ENCODE results near the gene KDM4B. TPM values are rescaled to one million over a fixed set of nuclear protein-coding genes. Genes with fewer than 3 reads are reported as not detected.

Gene KDM4B
- total and polyA plus RNA-seq, 7 donors = 9.3 to 45.9 (median 29.5) TPM

DNA sequence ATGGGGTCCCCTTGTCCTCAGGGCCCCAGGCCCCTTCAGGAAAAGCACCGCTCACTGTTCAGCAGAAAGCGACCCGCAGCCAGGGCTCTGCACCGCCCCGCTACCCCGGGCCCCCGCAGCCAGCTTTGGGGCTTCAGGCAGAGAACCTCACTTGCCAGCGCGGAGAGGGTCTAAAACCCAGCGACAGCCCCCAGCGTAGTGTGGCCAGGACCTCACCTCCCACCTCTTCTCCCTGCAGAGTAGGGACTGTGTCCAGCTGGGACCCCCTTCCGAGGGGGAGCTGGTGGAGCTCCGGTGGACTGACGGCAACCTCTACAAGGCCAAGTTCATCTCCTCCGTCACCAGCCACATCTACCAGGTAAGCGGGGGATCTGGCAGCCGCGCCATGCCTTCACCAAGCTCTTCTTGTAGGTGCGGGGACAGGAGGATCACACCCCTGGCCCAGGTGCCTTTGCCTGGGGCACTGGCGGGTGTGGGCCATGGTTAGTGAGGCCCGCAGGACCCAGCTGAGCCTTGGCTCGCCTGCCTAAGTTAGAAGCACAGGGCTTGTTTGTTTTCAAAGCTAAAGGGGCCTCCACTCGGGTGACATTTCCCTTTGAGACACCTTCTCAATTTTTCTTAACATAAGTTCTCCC lies 175.7 kb downstream of the KDM4B start:
- TF ChIP-seq, protein P1, sequence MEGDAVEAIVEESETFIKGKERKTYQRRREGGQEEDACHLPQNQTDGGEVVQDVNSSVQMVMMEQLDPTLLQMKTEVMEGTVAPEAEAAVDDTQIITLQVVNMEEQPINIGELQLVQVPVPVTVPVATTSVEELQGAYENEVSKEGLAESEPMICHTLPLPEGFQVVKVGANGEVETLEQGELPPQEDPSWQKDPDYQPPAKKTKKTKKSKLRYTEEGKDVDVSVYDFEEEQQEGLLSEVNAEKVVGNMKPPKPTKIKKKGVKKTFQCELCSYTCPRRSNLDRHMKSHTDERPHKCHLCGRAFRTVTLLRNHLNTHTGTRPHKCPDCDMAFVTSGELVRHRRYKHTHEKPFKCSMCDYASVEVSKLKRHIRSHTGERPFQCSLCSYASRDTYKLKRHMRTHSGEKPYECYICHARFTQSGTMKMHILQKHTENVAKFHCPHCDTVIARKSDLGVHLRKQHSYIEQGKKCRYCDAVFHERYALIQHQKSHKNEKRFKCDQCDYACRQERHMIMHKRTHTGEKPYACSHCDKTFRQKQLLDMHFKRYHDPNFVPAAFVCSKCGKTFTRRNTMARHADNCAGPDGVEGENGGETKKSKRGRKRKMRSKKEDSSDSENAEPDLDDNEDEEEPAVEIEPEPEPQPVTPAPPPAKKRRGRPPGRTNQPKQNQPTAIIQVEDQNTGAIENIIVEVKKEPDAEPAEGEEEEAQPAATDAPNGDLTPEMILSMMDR (IDR thresholded peaks at IDR 0.05) = no peak
- 94 to 97% (median 95%) methylated on average over 23 of the region's 23 CpGs for WGBS, 3 donors
- DNase-seq (peak in 1 of 2 donors; percentile 19), ATAC-seq (no peak)
- no peak overlapping the region for H3K27ac ChIP-seq
- H3K36me3 ChIP-seq (ENCODE audit: insufficient read depth in 1 of 2, low read depth in 1 of 2) = peaks cover 2 to 64% of the 10 kb centered on the region in 2 donors
- H3K27me3 ChIP-seq (ENCODE audit: insufficient read depth in 3 of 3, low read length in 2 of 3) = no peaks in the 10 kb centered on the region
- no peak overlapping the region for H3K4me3 ChIP-seq
- intact Hi-C loops (cut with DNase I) = no loop called here
- no peaks in the 10 kb centered on the region for H3K9me3 ChIP-seq
- no peaks in the 10 kb centered on the region for H3K4me1 ChIP-seq

DNA sequence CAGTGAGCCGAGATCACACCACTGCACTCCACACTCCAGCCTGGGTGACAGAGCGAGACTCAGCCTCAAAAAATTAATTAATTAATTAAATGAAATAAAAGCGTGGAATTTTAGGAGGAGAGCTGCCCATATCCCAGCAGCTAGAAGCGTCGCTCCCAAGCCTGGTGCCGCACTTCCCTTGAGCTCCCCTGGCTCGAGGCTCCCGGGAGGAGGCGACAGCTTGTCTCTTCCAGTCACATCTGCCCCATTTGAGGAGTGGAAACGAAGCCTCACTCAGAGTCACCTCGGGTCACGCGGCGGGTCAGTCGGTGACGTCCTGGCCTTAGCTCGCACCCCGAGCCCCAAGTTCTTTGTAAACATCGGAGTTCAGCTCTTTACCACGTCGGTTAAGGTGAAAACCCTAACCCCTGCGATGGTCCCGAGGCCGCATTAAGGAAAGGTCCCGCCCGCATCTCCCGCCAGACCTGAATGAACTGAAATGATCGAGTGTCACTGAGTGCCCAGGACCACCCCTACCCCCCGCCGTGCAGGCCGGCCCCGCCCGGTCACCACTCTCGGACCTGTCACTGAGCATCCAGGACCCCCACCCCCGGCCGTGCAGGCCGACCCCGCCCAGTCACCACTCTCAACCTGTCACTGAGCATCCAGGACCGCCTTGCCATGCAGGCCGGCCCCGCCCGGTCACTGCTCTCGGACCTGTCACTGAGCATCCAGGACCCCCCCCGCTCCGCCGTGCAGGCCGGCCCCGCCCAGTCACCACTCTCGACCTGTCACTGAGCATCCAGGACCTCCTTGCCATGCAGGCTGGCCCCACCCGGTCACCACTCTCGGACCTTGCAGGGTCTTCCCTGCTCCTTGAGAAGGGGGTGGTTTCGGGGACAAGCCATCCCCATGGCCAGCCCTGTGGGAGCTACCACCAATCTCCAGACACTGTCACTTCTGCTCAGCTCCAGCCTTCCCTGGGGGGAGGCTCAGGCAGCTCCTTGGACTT lies 176.9 kb downstream of the KDM4B start:
- DNase-seq = peak; percentile 10 to 51
- TF ChIP-seq, protein P1 (IDR thresholded peaks at IDR 0.05) = no peak

DNA sequence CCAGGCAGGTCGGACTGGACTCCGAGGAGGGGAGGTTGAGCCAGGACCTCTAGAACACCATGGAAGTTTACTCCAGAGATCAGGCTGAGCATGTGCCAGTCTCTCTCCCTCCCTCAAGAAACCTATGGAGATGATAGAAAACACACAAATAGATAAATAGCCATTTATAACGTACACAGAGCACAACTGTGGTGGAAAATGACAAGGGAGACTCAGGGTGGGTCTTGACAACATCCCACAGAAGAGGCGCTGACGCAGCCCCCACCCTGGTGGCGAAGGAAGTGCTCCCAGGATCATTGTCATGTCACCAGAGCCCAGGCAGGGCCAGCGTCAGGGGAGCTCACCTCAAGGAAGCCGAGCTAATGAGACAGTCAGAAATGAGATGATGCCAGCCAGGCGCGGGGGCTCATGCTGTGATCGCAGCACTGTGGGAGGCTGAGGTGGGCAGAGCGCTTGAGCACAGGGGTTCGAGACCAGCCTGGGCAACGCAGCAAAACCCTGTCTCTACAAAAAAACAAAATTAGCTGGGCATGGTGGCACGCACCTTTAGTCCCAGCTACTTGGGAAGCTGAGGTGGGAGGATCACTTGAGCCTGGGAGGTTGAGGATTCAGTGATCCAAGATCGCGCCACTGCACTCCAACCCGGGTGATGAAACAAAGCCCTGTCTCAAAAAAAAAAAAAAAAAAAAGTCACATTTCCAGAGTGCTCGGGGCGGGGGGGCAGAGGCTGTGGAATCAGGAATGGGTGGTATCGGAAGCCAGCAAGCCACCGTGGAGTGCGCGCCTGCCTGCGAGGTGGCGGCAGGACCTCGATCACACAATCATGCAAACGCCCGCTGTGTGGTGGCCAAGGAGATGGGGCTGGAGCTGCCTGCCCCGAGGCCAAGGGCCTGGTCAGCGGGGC lies 178.4 kb downstream of the KDM4B start:
- Histone ChIP-seq H3K4me1 (no peaks in the 10 kb centered on the region), H3K4me3 (no peak overlapping the region), H3K27me3 (ENCODE audit: insufficient read depth in 3 of 3, low read length in 2 of 3) (no peaks in the 10 kb centered on the region), H3K9me3 (no peaks in the 10 kb centered on the region), H3K27ac (no peak overlapping the region), H3K36me3 (ENCODE audit: insufficient read depth in 1 of 2, low read depth in 1 of 2) (peaks cover 2 to 77% of the 10 kb centered on the region in 2 donors)
- ATAC-seq = peak in 1 of 4 donors; percentile 4
- TF ChIP-seq, protein P1 (IDR thresholded peaks at IDR 0.05) = no peak
- 94 to 96% (median 95%) methylated on average over 29 to 31 of the region's 31 CpGs for WGBS, 3 donors
- intact Hi-C loops (cut with DNase I) = no loop called here
- DNase-seq = no peak

More for the DNA sequence above, 176.9 kb downstream of the KDM4B start:
- no peaks in the 10 kb centered on the region for H3K9me3 ChIP-seq
- no peak overlapping the region for H3K4me3 ChIP-seq
- no peak for ATAC-seq
- peaks cover 2 to 68% of the 10 kb centered on the region in 2 donors for H3K36me3 ChIP-seq (ENCODE audit: insufficient read depth in 1 of 2, low read depth in 1 of 2)
- intact Hi-C loops (cut with DNase I) = no loop called here
- H3K27me3 ChIP-seq (ENCODE audit: insufficient read depth in 3 of 3, low read length in 2 of 3) = no peaks in the 10 kb centered on the region
- H3K27ac ChIP-seq = no peak overlapping the region
- WGBS, 3 donors = 92 to 94% (median 94%) methylated on average over 51 to 52 of the region's 52 CpGs
- H3K4me1 ChIP-seq = no peaks in the 10 kb centered on the region

DNA sequence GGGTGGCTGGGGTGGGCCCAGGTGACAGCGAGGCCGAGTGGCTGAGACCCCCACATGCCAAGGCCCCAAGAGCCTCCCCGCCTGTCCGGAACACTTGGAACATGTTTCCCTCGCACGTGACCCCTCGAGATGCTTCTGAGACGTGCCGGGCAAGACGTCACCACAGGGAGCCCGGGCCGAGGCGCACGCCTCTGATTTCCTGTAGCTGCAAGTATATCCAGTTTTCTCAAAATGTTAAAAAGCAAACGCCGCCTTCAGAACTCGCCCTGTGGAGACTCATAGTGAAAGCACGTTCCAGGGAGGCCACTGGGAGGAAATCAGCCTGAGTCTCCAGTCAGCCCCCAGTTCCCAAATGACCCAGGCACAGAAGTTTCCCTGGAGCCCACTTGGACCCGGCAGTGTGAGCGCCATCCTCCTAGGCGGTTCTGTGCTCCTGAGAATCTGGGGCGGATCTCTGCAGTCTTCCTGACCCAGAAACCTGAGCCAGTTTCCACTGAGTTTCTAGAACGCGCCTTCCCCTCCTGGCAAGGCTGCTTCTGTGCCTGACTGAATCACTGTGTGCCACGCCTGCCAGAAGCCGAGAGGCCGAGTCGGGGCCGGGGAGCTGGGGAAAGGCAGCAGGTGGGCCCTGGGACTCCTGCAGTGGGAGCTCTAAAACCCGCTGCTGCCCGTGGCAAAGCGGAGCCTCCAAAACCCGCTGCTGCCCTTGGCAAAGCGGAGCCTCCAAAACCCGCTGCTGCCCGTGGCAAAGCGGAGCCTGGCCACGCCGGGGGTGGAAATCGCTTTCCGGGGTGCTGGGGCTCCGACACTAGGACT lies 179.3 kb downstream of the KDM4B start:
- no peaks in the 10 kb centered on the region for H3K27me3 ChIP-seq (ENCODE audit: insufficient read depth in 3 of 3, low read length in 2 of 3)
- peak; percentile 58 to 73 for DNase-seq
- peaks cover 2 to 70% of the 10 kb centered on the region in 2 donors for H3K36me3 ChIP-seq (ENCODE audit: insufficient read depth in 1 of 2, low read depth in 1 of 2)
- TF ChIP-seq, protein P1 (IDR thresholded peaks at IDR 0.05) = no peak
- no peaks in the 10 kb centered on the region for H3K4me1 ChIP-seq
- intact Hi-C loops (cut with DNase I) = no loop called here
- no peak overlapping the region for H3K4me3 ChIP-seq
- WGBS, 3 donors = 76 to 83% (median 78%) methylated on average over 42 of the region's 42 CpGs
- H3K9me3 ChIP-seq = no peaks in the 10 kb centered on the region
- H3K27ac ChIP-seq = peak overlapping the region; percentile 36
- ATAC-seq = peak; percentile 29 to 83 (median 69)

Measured in psoas muscle (tissue), 8 donors.